Measurements from ENCODE around the gene CHST10.
"Not testable (repeated sequence)": the region's sequence is repeated elsewhere in the genome, so short reads cannot be mapped to it uniquely, and the experiment has no call there.

CHST10 gene
- total RNA-seq = 5.4 to 24.4 (median 12.3) reads per million in 9 experiments

DNA sequence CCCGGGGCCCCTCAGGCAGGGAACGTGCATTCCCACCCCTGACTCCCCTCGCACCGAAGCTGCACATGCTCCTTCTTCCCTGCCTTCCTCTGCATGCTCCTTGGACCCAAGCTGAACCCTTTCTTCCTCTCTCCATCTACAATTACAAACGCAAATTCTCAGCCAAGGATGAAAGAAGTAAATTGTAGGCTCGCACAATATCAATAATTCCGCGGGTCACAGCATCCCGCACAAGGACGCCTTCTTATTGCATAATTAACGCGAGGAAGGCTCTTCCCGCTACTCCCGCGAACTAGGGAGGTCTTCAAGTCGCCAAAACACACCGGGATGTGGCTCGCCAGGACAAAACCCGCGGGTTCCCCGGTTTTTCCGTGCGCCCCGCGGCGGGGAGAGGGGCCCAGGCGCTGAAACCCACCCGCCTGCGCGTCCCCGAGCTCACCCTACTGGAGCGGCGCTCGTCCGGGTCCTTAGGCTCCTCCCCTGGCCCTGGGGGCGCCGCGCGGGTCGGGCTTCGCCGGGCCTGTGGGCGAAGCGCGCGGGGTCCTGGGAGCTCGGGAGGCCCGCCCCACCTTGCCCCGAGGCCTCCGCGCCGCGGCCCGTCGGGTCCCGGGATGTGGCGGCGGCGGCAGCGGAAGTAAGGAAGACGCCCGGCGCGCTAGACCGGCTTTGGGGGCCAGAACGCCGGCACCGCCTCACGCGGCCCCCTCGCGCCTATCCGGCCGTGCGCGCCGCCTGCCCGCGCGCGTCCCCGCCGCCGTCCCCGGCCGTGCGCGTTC, at the start of gene CHST10:
Gene CHST10 (minus strand): TSS at position 734 of the 776 bp plus-strand sequence. CDS start 10,993 bp downstream, outside the sequence.
- peak within 1 kb of the TSS; percentile 82 to 91 for H3K27ac Mint-ChIP-seq
- peak within 1 kb of the TSS; percentile 90 to 91 for H3K4me3 Mint-ChIP-seq
- no peaks in the 10 kb centered on the region for H3K9me3 Mint-ChIP-seq
- H3K4me1 Mint-ChIP-seq (ENCODE audit: low read depth in 2 of 2) = peaks cover 14 to 18% of the 10 kb centered on the region in 2 donors
- H3K27me3 Mint-ChIP-seq = no peaks in the 10 kb centered on the region
- DNase-seq = peak; percentile 8 to 39 (median 31)
- H3K36me3 Mint-ChIP-seq (ENCODE audit: insufficient read depth) = no peaks in the 10 kb centered on the region
- ATAC-seq (replicated peaks) = peak; percentile 93

- Mint-ChIP-seq H3K9me3 (peaks cover 0 to 5% of the 10 kb centered on the region in 2 donors), H3K4me3 (no peak overlapping the region), H3K27me3 (peaks cover 22 to 38% of the 10 kb centered on the region in 2 donors), H3K36me3 (ENCODE audit: insufficient read depth) (no peaks in the 10 kb centered on the region), H3K4me1 (ENCODE audit: low read depth in 2 of 2) (no peaks in the 10 kb centered on the region), H3K27ac (no peak overlapping the region)
- ATAC-seq (replicated peaks) = no peak
- DNase-seq = no peak
Observed at GRCh38 chr2:100460904-100461530, 43.5 kb upstream of the CHST10 start.

GRCh38 chr2:100456357-100456756, 38.9 kb upstream of the CHST10 start:
- DNase-seq; H3K36me3 Mint-ChIP-seq (ENCODE audit: insufficient read depth); ATAC-seq (replicated peaks); H3K4me1 Mint-ChIP-seq (ENCODE audit: low read depth in 2 of 2); H3K4me3 Mint-ChIP-seq; H3K9me3 Mint-ChIP-seq; H3K27ac Mint-ChIP-seq: not testable (repeated sequence)
- H3K27me3 Mint-ChIP-seq = peaks cover 22 to 26% of the 10 kb centered on the region in 2 donors

- Mint-ChIP-seq H3K4me1 (ENCODE audit: low read depth in 2 of 2) (no peaks in the 10 kb centered on the region), H3K4me3 (no peak overlapping the region), H3K9me3 (peaks cover 0 to 2% of the 10 kb centered on the region in 2 donors), H3K36me3 (ENCODE audit: insufficient read depth) (no peaks in the 10 kb centered on the region), H3K27ac (no peak overlapping the region), H3K27me3 (peaks cover 7 to 13% of the 10 kb centered on the region in 2 donors)
- ATAC-seq (replicated peaks) = no peak
- DNase-seq = no peak
Observed at GRCh38 chr2:100453853-100454252, 36.4 kb upstream of the CHST10 start.

GRCh38 chr2:100451734-100452133, 34.3 kb upstream of the CHST10 start:
- Mint-ChIP-seq H3K4me1 (ENCODE audit: low read depth in 2 of 2) (no peaks in the 10 kb centered on the region), H3K27ac (no peak overlapping the region), H3K27me3 (peaks cover 7 to 13% of the 10 kb centered on the region in 2 donors), H3K36me3 (ENCODE audit: insufficient read depth) (no peaks in the 10 kb centered on the region), H3K9me3 (peaks cover 0 to under 1% of the 10 kb centered on the region in 2 donors), H3K4me3 (no peak overlapping the region)
- DNase-seq = no peak
- ATAC-seq (replicated peaks) = no peak

DNA sequence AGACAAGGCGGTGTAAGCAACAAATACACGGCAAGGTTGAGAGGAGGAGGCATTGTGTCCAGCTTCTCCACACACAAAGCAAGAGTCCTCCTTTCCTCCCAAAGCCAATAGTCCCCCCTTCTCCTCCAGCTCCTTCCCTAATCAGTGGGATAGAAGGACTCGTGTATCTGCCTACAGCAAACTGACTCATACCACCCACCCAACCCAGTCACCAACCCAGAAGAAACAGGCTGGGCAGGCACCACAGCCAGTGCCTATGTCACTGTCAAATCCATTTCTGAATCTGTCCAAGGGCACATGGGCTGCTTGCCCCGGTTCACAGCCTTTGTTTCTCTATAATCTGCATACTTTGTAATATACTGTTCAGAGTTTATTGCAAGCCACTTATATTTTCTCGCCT, 33.6 kb upstream of the CHST10 start:
- DNase-seq (no peak), ATAC-seq (replicated peaks) (no peak)
- Mint-ChIP-seq H3K36me3 (ENCODE audit: insufficient read depth) (no peaks in the 10 kb centered on the region), H3K4me3 (no peak overlapping the region), H3K27me3 (peaks cover 7 to 13% of the 10 kb centered on the region in 2 donors), H3K9me3 (no peaks in the 10 kb centered on the region), H3K4me1 (ENCODE audit: low read depth in 2 of 2) (no peaks in the 10 kb centered on the region), H3K27ac (no peak overlapping the region)

- H3K4me1 Mint-ChIP-seq (ENCODE audit: low read depth in 2 of 2) = no peaks in the 10 kb centered on the region
- H3K27me3 Mint-ChIP-seq = no peaks in the 10 kb centered on the region
- ATAC-seq (replicated peaks) (no peak), DNase-seq (no peak)
- no peak overlapping the region for H3K4me3 Mint-ChIP-seq
- no peaks in the 10 kb centered on the region for H3K36me3 Mint-ChIP-seq (ENCODE audit: insufficient read depth)
- H3K9me3 Mint-ChIP-seq = no peaks in the 10 kb centered on the region
- H3K27ac Mint-ChIP-seq = no peak overlapping the region
Observed at GRCh38 chr2:100446696-100447095, 29.2 kb upstream of the CHST10 start.

GRCh38 chr2:100437751-100438150, 20.3 kb upstream of the CHST10 start:
- no peaks in the 10 kb centered on the region for H3K36me3 Mint-ChIP-seq (ENCODE audit: insufficient read depth)
- DNase-seq (no peak), ATAC-seq (replicated peaks) (no peak)
- no peak overlapping the region for H3K4me3 Mint-ChIP-seq
- H3K9me3 Mint-ChIP-seq = no peaks in the 10 kb centered on the region
- H3K27me3 Mint-ChIP-seq = peaks cover 41 to 48% of the 10 kb centered on the region in 2 donors
- H3K4me1 Mint-ChIP-seq (ENCODE audit: low read depth in 2 of 2) = no peaks in the 10 kb centered on the region
- H3K27ac Mint-ChIP-seq = no peak overlapping the region

GRCh38 chr2:100429726-100430125, 12.3 kb upstream of the CHST10 start:
- Mint-ChIP-seq H3K36me3 (ENCODE audit: insufficient read depth) (no peaks in the 10 kb centered on the region), H3K27me3 (peaks cover 48 to 67% of the 10 kb centered on the region in 2 donors), H3K4me3 (no peak overlapping the region), H3K9me3 (no peaks in the 10 kb centered on the region), H3K27ac (no peak overlapping the region), H3K4me1 (ENCODE audit: low read depth in 2 of 2) (peaks cover 4% of the 10 kb centered on the region in 2 donors)
- ATAC-seq (replicated peaks) = no peak
- DNase-seq = no peak

DNA sequence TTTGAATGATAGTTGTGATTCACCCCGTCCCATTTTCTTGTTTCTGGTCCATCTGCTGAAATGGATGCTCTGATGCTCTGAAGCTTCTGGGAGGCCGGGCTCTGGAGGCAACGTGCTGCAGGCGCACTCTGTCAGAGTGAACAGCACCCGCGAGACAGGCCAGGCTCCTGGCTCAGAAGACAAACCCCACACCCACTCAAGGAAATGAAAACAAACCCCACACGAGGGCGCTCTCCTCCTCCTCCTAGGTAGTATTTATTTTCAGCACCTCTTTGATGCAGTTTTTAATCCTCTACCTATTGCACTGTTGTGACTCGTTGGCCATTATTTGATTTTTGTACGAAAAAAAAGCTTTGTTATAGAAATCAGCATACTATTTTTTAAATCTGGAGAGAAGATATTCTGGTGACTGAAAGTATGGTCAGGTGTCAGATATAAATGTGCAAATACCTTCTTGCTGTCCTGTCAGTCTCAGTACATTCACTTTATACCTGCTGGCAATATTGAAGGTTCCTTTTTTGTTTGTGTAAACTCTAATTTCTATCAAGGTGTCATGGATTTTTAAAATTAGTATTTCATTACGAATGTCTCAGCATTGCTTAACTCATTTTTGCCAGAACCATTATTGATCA, 10.3 kb upstream of the CHST10 start:
- Mint-ChIP-seq H3K27me3 (peaks cover 45 to 67% of the 10 kb centered on the region in 2 donors), H3K27ac (no peak overlapping the region), H3K36me3 (ENCODE audit: insufficient read depth) (no peaks in the 10 kb centered on the region), H3K9me3 (no peaks in the 10 kb centered on the region), H3K4me3 (no peak overlapping the region), H3K4me1 (ENCODE audit: low read depth in 2 of 2) (peaks cover 4% of the 10 kb centered on the region in 2 donors)
- ATAC-seq (replicated peaks) (peak; percentile 72), DNase-seq (peak; percentile 50 to 60 (median 50))

- DNase-seq (no peak), ATAC-seq (replicated peaks) (no peak)
- H3K4me1 Mint-ChIP-seq (ENCODE audit: low read depth in 2 of 2) = peaks cover 4% of the 10 kb centered on the region in 2 donors
- no peaks in the 10 kb centered on the region for H3K9me3 Mint-ChIP-seq
- no peak overlapping the region for H3K4me3 Mint-ChIP-seq
- H3K27ac Mint-ChIP-seq = no peak overlapping the region
- H3K36me3 Mint-ChIP-seq (ENCODE audit: insufficient read depth) = no peaks in the 10 kb centered on the region
- H3K27me3 Mint-ChIP-seq = peaks cover 45 to 60% of the 10 kb centered on the region in 2 donors
Observed at GRCh38 chr2:100427111-100427510, 9.6 kb upstream of the CHST10 start.

- no peak for DNase-seq
- H3K4me3 Mint-ChIP-seq = no peak overlapping the region
- H3K36me3 Mint-ChIP-seq (ENCODE audit: insufficient read depth) = no peaks in the 10 kb centered on the region
- peaks cover 45 to 58% of the 10 kb centered on the region in 2 donors for H3K27me3 Mint-ChIP-seq
- H3K4me1 Mint-ChIP-seq (ENCODE audit: low read depth in 2 of 2) = peaks cover 4% of the 10 kb centered on the region in 2 donors
- peak overlapping the region in 1 of 2 donors; percentile 6 for H3K27ac Mint-ChIP-seq
- ATAC-seq (replicated peaks) = no peak
- no peaks in the 10 kb centered on the region for H3K9me3 Mint-ChIP-seq
Observed at GRCh38 chr2:100426384-100426720, 8.9 kb upstream of the CHST10 start.

DNA sequence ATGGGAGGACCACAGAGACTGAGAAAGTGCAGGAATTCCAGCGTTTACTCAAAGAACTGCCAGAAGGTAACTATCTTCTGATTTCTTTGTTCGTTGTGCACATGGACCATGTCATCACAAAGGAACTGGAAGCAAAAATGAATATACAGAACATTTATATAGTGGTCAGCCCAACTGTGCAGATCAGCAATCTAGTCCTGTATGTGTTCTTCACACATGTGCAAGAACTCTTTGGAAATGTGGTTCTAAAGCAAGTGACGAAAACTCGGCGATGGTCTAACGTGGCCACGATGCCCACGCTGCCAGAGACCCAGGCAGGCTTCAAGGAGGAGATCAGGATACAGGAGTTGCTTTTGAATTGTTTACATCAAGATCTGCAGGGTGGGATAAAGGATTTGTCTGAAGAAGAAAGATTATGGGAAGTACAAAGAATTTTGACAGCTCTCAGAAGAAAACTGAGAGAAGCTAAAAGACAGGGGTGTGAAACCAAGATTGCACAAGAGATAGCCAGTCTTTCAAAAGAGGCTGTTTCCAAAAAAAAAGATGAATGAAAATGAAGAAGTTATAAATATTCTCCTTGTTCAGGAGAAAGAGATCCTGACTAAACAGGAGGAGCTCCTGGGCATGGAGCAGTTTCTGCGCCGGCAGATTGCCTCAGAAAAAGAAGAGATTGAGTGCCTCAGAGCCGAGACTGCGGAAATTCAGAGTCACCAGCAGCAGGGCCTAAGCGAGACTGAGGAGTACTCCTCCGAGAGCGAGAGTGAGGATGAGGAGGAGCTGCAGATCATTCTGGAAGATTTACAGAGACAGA, 8.3 kb upstream of the CHST10 start:
- ATAC-seq (replicated peaks) (no peak), DNase-seq (no peak)
- Mint-ChIP-seq H3K27ac (peak overlapping the region in 1 of 2 donors; percentile 6), H3K4me1 (ENCODE audit: low read depth in 2 of 2) (peaks cover 4% of the 10 kb centered on the region in 2 donors), H3K27me3 (peaks cover 44 to 53% of the 10 kb centered on the region in 2 donors), H3K4me3 (no peak overlapping the region), H3K9me3 (no peaks in the 10 kb centered on the region), H3K36me3 (ENCODE audit: insufficient read depth) (no peaks in the 10 kb centered on the region)
